Islet precursor cell (in vitro differentiated cells): ENCODE results near the gene PCDHGC4.

Experiments
- DNase-seq: peaks from one replicate; pipeline ENCODE4 v3.0.0-alpha.2; 2018

The PCDHGC4 gene

GRCh38 chr5:141490771-141491170 lies 5.9 kb downstream of the PCDHGC4 start:
- no peak for DNase-seq

- DNase-seq, result no peak
Observed at GRCh38 chr5:141491323-141492167, 6.7 kb downstream of the PCDHGC4 start.

GRCh38 chr5:141492168-141492885 lies 7.5 kb downstream of the PCDHGC4 start:
- no peak for DNase-seq

DNA sequence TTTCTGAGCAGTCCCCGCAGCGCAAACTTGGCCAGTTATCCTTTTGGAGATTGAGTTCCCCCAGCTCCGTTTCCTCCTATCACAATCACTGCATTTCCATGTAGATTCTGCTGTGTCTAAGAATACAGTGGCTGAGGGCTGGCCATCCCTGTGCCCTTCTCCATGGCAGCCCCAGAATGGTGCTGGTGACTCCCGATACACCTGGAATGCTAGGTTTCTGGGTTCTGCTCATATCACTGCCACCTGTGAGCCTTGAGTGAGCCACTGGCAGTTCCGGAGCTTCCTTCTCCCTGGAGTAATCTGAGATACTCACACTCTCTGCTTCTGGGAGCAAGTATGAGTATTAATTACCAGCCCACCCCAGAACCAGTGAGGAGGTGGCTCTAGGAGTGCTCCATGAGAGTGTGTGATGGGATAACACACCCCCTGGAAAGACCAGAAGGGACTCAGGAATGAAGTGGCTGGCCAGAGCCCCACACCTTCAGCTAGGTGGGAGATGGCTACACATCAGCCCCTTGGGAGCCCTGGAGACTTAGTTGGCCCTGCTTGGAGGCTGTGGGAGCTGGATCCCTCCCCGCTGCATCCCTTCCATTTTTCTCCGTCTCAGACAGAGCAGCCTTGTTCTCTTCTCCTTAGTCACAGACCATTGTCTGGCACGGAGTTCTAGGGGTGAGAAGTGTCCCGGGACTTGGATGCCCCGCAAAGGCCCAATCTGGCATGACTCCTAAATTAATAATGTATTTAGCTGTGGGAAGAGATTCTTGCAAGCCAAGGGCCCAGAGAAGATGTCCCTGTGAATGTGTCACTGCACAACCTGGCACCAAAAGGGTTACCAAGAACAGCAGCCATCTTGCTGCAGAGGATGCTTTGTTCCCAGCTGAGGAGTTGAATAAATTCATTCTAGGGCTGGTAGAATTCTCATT lies 8.9 kb downstream of the PCDHGC4 start:
- no peak for DNase-seq

DNA sequence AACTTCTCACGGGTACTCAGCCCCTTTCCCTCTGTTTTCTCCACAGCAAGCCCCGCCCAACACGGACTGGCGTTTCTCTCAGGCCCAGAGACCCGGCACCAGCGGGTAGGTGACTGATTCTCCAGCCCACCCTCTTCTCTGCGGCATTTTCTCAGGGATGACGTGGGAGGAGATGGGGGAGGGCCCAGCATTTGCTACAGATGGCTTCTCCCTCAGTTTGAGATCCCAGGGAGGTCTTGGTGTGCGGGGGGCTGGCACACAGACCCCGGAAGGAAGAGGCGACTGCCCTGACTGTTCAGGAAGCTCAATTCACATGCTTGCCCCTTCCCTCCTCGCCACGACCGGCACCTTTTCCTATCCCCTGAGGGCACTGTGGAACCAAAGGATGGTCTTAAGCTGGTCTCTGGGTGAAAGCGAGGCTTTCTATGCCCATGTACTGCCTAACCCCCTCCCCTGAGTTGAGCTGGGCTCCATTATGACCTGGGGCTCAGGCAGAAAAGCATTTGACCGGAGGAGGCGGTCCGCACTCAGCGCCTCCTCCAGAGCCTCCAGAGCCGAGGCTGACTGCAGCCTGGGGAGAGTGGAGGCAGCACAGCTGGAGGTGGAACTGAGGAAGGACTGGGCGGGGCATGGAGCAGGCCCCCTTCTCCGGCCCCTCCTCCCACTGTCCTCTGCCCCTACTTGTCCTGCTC lies 10.1 kb downstream of the PCDHGC4 start:
- peak; percentile 92 for DNase-seq

GRCh38 chr5:141495453-141495811 lies 10.6 kb downstream of the PCDHGC4 start:
- peak; percentile 76 for DNase-seq

DNA sequence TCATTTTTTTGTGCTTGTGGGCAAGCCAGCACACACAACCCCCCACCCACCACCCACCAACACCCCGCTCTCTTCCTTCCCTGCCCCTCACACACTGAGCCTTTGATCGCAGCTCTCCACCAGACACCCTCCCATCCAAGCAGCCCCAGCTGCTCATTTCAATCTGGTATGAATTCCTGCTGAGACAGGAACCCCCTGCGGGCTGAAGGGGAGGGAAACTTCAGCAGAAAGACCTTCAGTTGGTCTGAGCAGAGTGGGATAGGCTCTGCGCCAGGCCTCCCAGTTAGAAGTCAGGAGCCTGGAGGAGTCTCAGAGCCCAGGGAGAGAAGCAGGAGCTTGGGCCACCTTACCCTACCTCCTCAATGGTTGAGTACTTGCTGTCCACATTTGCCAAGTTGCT lies 11.2 kb downstream of the PCDHGC4 start:
- peak; percentile 92 for DNase-seq

DNA sequence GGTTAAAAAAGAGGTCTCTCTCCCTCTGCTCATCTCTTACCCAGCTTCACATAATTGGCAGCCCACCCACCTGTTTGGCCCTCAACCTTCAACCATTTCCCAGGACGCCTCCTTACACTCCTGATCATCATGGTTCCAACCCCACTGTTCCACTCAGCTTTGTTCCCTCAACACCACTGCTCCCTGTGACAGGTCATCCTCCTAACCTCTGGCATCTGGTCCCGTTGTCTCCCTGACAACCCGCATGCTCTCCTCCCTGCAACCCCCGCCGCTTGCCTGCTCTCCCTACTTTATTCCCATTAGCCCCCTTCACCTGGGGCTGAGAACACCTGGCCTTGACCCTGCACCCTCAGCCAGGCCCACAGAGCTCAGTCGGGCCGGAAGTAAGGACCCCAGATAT lies 16.9 kb downstream of the PCDHGC4 start:
- no peak for DNase-seq

GRCh38 chr5:141503681-141504080 lies 18.9 kb downstream of the PCDHGC4 start:
- DNase-seq, result no peak

DNA sequence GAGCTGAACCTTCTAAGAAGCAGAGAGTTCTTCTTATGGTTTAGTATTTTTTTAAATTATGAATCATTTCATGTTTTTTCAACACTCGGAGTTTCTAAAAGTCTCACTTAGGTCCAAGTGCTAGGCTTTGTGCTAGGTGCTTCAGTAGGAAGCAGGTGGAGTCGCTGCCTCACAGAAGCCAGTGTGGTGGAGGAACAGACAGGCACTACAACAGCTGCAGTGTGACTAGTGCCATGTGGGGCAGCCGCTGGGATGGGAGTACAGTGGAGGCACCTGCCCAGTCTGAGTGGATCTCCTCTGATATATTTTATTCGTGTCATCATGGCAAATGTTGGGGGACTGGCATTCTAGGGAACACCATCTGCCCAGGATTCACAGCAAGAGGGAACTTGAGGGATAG lies 19.4 kb downstream of the PCDHGC4 start:
- DNase-seq, result no peak

GRCh38 chr5:141506381-141507155 lies 21.7 kb downstream of the PCDHGC4 start:
- DNase-seq, result no peak

DNA sequence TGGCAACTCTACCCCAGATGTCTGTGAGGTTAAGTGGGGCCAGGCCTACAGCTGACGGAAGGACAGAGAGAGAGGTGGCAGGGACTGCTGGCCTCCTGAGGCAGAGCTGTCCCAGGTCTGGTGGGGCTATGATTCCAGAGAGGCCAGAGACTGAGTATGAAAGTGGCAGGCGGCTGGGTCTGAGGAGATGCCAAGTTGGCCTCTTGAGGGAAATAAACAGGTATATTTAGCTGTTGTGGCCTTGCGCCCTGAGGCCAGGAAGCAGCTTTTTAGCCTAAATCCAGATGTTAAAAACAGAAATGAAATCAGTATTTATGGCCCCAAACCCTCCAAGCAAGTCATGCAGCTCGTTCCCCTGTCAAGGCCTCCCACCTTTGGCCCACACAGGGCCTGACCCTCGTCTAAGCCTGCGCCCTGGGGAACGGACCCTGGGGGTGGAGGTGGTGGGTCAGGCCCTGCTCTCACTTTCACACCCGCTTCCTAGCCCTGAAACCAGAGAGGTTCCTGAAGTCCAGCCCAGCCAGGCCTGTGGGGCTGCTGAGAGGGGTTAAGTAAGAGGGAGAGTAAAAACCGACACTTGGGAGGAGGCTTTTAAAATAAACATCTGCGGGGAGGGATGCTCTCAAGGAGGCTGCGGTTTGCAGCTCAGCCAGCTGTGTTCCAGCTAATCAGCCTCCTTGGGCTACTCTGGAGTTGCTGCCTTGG lies 22.7 kb downstream of the PCDHGC4 start:
- peak; percentile 71 for DNase-seq

GRCh38 chr5:141508440-141508797 lies 23.6 kb downstream of the PCDHGC4 start:
- DNase-seq, result no peak

GRCh38 chr5:141508798-141509611 lies 24.2 kb downstream of the PCDHGC4 start:
- peak; percentile 95 for DNase-seq

GRCh38 chr5:141510160-141510559 lies 25.3 kb downstream of the PCDHGC4 start:
- DNase-seq, result no peak

DNA sequence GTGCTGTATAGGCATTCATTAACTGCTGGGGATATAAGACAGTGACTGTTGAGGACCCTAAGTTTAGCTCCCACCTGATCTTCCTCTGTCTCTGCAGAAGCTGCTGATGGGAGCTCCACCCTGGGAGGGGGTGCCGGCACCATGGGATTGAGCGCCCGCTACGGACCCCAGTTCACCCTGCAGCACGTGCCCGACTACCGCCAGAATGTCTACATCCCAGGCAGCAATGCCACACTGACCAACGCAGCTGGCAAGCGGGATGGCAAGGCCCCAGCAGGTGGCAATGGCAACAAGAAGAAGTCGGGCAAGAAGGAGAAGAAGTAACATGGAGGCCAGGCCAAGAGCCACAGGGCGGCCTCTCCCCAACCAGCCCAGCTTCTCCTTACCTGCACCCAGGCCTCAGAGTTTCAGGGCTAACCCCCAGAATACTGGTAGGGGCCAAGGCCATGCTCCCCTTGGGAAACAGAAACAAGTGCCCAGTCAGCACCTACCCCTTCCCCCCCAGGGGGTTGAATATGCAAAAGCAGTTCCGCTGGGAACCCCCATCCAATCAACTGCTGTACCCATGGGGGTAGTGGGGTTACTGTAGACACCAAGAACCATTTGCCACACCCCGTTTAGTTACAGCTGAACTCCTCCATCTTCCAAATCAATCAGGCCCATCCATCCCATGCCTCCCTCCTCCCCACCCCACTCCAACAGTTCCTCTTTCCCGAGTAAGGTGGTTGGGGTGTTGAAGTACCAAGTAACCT lies 26.2 kb downstream of the PCDHGC4 start:
- no peak for DNase-seq

DNA sequence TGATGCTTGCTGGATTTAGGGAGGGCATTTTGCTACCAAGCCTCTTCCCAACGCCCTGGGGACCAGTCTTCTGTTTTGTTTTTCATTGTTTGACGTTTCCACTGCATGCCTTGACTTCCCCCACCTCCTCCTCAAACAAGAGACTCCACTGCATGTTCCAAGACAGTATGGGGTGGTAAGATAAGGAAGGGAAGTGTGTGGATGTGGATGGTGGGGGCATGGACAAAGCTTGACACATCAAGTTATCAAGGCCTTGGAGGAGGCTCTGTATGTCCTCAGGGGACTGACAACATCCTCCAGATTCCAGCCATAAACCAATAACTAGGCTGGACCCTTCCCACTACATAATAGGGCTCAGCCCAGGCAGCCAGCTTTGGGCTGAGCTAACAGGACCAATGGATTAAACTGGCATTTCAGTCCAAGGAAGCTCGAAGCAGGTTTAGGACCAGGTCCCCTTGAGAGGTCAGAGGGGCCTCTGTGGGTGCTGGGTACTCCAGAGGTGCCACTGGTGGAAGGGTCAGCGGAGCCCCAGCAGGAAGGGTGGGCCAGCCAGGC lies 27.0 kb downstream of the PCDHGC4 start:
- DNase-seq, result no peak

- peak; percentile 94 for DNase-seq
Observed at GRCh38 chr5:141512390-141512910, 27.6 kb downstream of the PCDHGC4 start.
